ENCODE data around the gene MARCHF6.

MARCHF6 gene

GRCh38 chr5:10328323-10328722 is 25.2 kb upstream of the MARCHF6 start:
- DNase-seq (ENCODE audit: insufficient read length) = no peak
- TF ChIP-seq POLR2A (IDR thresholded peaks at IDR 0.05; ENCODE audit: low read depth, low read length) = no peak
- TF ChIP-seq TAF1 (IDR thresholded peaks at IDR 0.05; ENCODE audit: borderline replicate concordance, low read depth, low read length) = no peak
- no peak for TF ChIP-seq POLR2AphosphoS5 (IDR thresholded peaks at IDR 0.05; ENCODE audit: low read depth, low read length)
- FAIRE-seq = no peak

- TF ChIP-seq TAF1 (IDR thresholded peaks at IDR 0.05; ENCODE audit: borderline replicate concordance, low read depth, low read length) (no peak), POLR2AphosphoS5 (IDR thresholded peaks at IDR 0.05; ENCODE audit: low read depth, low read length) (no peak), POLR2A (IDR thresholded peaks at IDR 0.05; ENCODE audit: low read depth, low read length) (no peak)
- FAIRE-seq = no peak
Measured at GRCh38 chr5:10329446-10329819, 24.1 kb upstream of the MARCHF6 start.

GRCh38 chr5:10329820-10330481 is 23.5 kb upstream of the MARCHF6 start:
- no peak for DNase-seq (ENCODE audit: insufficient read length)

More at GRCh38 chr5:10329446-10329819, 24.1 kb upstream of the MARCHF6 start:
- DNase-seq (ENCODE audit: insufficient read length) = no peak

GRCh38 chr5:10330511-10331230 is 22.8 kb upstream of the MARCHF6 start:
- TF ChIP-seq TAF1 (IDR thresholded peaks at IDR 0.05; ENCODE audit: borderline replicate concordance, low read depth, low read length) = no peak
- no peak for TF ChIP-seq POLR2AphosphoS5 (IDR thresholded peaks at IDR 0.05; ENCODE audit: low read depth, low read length)
- TF ChIP-seq POLR2A (IDR thresholded peaks at IDR 0.05; ENCODE audit: low read depth, low read length) = no peak
- DNase-seq (ENCODE audit: insufficient read length) = no peak
- FAIRE-seq = no peak

More at GRCh38 chr5:10329820-10330481, 23.5 kb upstream of the MARCHF6 start:
- no peak for TF ChIP-seq POLR2AphosphoS5 (IDR thresholded peaks at IDR 0.05; ENCODE audit: low read depth, low read length)
- no peak for TF ChIP-seq TAF1 (IDR thresholded peaks at IDR 0.05; ENCODE audit: borderline replicate concordance, low read depth, low read length)
- TF ChIP-seq POLR2A (IDR thresholded peaks at IDR 0.05; ENCODE audit: low read depth, low read length) = no peak
- FAIRE-seq = no peak

GRCh38 chr5:10331341-10331796 is 22.1 kb upstream of the MARCHF6 start:
- no peak for FAIRE-seq
- no peak for TF ChIP-seq TAF1 (IDR thresholded peaks at IDR 0.05; ENCODE audit: borderline replicate concordance, low read depth, low read length)
- no peak for TF ChIP-seq POLR2A (IDR thresholded peaks at IDR 0.05; ENCODE audit: low read depth, low read length)
- TF ChIP-seq POLR2AphosphoS5 (IDR thresholded peaks at IDR 0.05; ENCODE audit: low read depth, low read length) = no peak
- no peak for DNase-seq (ENCODE audit: insufficient read length)

- no peak for TF ChIP-seq POLR2A (IDR thresholded peaks at IDR 0.05; ENCODE audit: low read depth, low read length)
- TF ChIP-seq POLR2AphosphoS5 (IDR thresholded peaks at IDR 0.05; ENCODE audit: low read depth, low read length) = no peak
- TF ChIP-seq TAF1 (IDR thresholded peaks at IDR 0.05; ENCODE audit: borderline replicate concordance, low read depth, low read length) = no peak
- FAIRE-seq = no peak
- DNase-seq (ENCODE audit: insufficient read length) = no peak
Measured at GRCh38 chr5:10332301-10332700, 21.2 kb upstream of the MARCHF6 start.

GRCh38 chr5:10333154-10334006 is 20.1 kb upstream of the MARCHF6 start:
- TF ChIP-seq POLR2A (IDR thresholded peaks at IDR 0.05; ENCODE audit: low read depth, low read length) (no peak), POLR2AphosphoS5 (IDR thresholded peaks at IDR 0.05; ENCODE audit: low read depth, low read length) (no peak), TAF1 (IDR thresholded peaks at IDR 0.05; ENCODE audit: borderline replicate concordance, low read depth, low read length) (no peak)
- DNase-seq (ENCODE audit: insufficient read length) (peak; percentile 48), FAIRE-seq (no peak)

- TF ChIP-seq POLR2AphosphoS5 (IDR thresholded peaks at IDR 0.05; ENCODE audit: low read depth, low read length) (no peak), POLR2A (IDR thresholded peaks at IDR 0.05; ENCODE audit: low read depth, low read length) (no peak), TAF1 (IDR thresholded peaks at IDR 0.05; ENCODE audit: borderline replicate concordance, low read depth, low read length) (no peak)
- no peak for DNase-seq (ENCODE audit: insufficient read length)
- no peak for FAIRE-seq
Measured at GRCh38 chr5:10334831-10335230, 18.7 kb upstream of the MARCHF6 start.

GRCh38 chr5:10335711-10336470 is 17.6 kb upstream of the MARCHF6 start:
- DNase-seq (ENCODE audit: insufficient read length) = no peak
- no peak for FAIRE-seq

GRCh38 chr5:10337107-10337506 is 16.4 kb upstream of the MARCHF6 start:
- FAIRE-seq = no peak

More at GRCh38 chr5:10335711-10336470, 17.6 kb upstream of the MARCHF6 start:
- TF ChIP-seq POLR2A (IDR thresholded peaks at IDR 0.05; ENCODE audit: low read depth, low read length) (no peak), POLR2AphosphoS5 (IDR thresholded peaks at IDR 0.05; ENCODE audit: low read depth, low read length) (no peak), TAF1 (IDR thresholded peaks at IDR 0.05; ENCODE audit: borderline replicate concordance, low read depth, low read length) (no peak)

More at GRCh38 chr5:10337107-10337506, 16.4 kb upstream of the MARCHF6 start:
- DNase-seq (ENCODE audit: insufficient read length) = no peak
- no peak for TF ChIP-seq POLR2A (IDR thresholded peaks at IDR 0.05; ENCODE audit: low read depth, low read length)
- no peak for TF ChIP-seq POLR2AphosphoS5 (IDR thresholded peaks at IDR 0.05; ENCODE audit: low read depth, low read length)
- no peak for TF ChIP-seq TAF1 (IDR thresholded peaks at IDR 0.05; ENCODE audit: borderline replicate concordance, low read depth, low read length)
